ENCODE measurements around the gene CDC25B.

Gene CDC25B

DNA sequence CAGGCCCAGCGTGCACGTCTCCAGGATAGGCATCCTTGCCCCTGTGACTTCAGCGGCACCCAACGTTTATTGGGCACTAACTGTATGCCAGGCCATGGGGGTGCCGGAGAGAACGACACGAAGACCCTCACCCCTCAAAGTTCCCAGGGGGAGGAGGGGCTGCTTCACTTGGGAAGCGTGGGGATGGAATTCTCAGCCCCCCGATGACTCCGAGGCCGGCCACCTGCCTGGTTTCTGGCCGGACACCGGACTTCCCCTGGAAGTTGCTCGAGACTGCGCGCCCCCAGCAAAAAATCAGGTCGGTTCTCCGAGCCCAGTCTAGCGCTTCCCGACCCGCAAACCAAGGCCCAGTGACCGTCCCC lies 50.2 kb downstream of the CDC25B start:
- TF ChIP-seq, protein P1, sequence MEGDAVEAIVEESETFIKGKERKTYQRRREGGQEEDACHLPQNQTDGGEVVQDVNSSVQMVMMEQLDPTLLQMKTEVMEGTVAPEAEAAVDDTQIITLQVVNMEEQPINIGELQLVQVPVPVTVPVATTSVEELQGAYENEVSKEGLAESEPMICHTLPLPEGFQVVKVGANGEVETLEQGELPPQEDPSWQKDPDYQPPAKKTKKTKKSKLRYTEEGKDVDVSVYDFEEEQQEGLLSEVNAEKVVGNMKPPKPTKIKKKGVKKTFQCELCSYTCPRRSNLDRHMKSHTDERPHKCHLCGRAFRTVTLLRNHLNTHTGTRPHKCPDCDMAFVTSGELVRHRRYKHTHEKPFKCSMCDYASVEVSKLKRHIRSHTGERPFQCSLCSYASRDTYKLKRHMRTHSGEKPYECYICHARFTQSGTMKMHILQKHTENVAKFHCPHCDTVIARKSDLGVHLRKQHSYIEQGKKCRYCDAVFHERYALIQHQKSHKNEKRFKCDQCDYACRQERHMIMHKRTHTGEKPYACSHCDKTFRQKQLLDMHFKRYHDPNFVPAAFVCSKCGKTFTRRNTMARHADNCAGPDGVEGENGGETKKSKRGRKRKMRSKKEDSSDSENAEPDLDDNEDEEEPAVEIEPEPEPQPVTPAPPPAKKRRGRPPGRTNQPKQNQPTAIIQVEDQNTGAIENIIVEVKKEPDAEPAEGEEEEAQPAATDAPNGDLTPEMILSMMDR (IDR thresholded peaks at IDR 0.05; ENCODE audit: low read depth, low read length) = no peak
- peak overlapping the region; percentile 93 for H3K4me3 ChIP-seq (replicated peaks in 1 of 2; ENCODE audit: low read depth in 2 of 2, low read length in 2 of 2)
- no peak for DNase-seq (ENCODE audit: low read depth in 2 of 2)

DNA sequence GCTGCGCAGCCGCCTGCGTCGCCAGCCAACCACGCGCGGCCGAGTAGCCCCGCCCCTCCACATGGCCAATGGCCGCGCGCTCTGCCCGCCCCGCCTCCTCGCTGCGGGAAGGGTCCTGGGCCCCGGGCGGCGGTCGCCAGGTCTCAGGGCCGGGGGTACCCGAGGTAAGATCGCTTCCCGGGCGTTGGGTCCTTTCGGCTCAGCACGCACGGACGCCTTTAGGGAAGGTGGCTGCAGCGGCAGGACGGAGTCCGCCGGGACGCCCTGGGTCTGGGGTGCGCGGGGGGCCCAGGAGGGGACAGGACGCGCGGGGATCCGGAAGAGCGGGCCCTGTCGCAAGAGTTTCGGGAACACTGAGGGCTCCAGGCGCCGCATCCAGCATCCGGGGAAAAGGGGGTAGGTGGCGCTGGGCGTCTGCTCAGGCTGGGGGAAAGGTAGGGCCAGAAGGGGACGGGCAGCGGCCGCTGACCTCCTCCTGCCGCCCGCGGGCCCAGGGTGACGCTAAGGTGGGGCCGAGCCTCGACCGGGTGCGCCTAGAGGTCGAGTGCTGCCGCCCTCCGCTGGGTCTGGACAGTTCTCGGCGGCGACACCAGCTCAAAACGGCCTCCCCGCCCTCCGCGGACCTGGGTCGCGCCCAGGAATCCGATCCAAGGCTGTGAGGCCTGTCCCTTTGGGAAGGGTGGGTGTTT lies 50.8 kb downstream of the CDC25B start, which contains the start of gene MAVS:
Gene MAVS, plus strand, starts transcription at position 95 of the 689 bp plus-strand sequence. CDS start 7,791 bp downstream, outside the sequence.
- H3K4me3 ChIP-seq (replicated peaks in 1 of 2; ENCODE audit: low read depth in 2 of 2, low read length in 2 of 2) = peak within 1 kb of the TSS; percentile 93
- TF ChIP-seq, protein P1 (IDR thresholded peaks at IDR 0.05; ENCODE audit: low read depth, low read length) = no peak
- peak; percentile 65 to 81 for DNase-seq (ENCODE audit: low read depth in 2 of 2)

DNA sequence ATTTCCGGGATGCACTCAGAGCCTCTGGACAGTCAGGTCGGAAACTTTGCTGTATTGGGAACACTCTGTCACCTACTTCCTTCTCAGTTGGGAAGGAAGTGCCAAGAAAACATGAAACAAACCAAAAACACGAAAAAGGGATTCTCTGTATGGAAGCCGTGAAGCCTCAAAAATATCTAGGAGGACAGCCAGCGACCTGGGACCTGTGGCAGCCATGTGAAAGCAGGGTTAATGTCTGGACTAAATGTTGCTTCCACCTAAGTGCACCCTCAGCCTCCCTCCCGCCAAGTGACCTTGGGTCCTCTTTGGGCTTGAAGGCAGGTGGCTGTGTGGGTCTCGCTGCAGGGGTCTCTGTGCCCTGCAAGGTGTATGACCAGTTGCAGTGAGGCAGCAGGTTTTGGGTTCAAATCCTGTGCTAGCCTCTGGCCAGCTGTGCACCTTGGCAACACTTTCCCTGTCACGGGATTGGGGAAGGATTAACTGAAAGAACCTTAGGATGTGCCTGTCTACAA lies 51.4 kb downstream of the CDC25B start:
- DNase-seq (ENCODE audit: low read depth in 2 of 2) = peak; percentile 23 to 33

DNA sequence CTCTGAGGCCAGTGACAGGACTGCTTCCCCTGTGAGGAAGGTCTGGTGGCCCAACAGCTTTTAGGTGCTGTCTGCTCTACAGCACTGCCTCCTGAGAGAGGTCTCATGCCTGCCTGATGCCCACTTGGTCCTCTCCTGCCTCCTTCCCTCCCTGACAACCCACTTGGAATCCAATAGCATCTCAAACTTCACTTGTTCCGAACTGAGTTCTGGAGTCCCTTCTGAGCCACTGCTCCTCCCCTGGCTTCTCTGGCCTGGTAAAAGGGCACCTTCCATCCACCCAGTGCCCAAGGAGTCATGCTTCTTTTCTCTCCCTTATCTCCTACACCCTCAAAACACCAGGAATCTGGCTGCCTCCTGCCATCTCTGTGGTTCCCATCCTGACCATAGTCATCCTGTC lies 52.5 kb downstream of the CDC25B start:
- DNase-seq (ENCODE audit: low read depth in 2 of 2) = no peak
- H3K4me3 ChIP-seq (replicated peaks in 1 of 2; ENCODE audit: low read depth in 2 of 2, low read length in 2 of 2) = no peak overlapping the region
- TF ChIP-seq, protein P1 (IDR thresholded peaks at IDR 0.05; ENCODE audit: low read depth, low read length) = no peak

More for the DNA sequence above, 51.4 kb downstream of the CDC25B start:
- TF ChIP-seq, protein P1 (IDR thresholded peaks at IDR 0.05; ENCODE audit: low read depth, low read length) = no peak
- H3K4me3 ChIP-seq (replicated peaks in 1 of 2; ENCODE audit: low read depth in 2 of 2, low read length in 2 of 2) = peak overlapping the region; percentile 93

DNA sequence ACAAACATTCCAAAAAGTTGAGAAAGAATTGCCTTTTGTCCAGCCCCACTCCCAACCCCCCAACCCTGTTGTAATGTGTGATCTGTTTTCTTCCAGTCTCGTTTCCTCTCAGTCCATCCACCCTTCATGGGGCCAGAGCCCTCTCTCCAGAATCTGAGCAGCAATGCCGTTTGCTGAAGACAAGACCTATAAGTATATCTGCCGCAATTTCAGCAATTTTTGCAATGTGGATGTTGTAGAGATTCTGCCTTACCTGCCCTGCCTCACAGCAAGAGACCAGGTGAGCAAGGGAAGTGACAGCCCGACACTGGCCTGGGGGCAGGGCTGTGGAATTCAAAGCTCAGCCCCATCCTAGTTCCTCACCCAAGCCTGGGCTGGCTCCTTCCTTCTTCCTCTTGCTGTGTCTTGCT lies 58.4 kb downstream of the CDC25B start:
- TF ChIP-seq, protein P1 (IDR thresholded peaks at IDR 0.05; ENCODE audit: low read depth, low read length) = no peak
- no peak for DNase-seq (ENCODE audit: low read depth in 2 of 2)
- H3K4me3 ChIP-seq (replicated peaks in 1 of 2; ENCODE audit: low read depth in 2 of 2, low read length in 2 of 2) = no peak overlapping the region

Measured in cardiac fibroblast (primary cell).